Stimulated activated CD4-positive, alpha-beta T cell treated with anti-CD3 and anti-CD28 coated beads, Interleukin-2, amount 100 ng/mL, for 4 hours (primary cell): ENCODE data around the gene AMER2.

Source experiments
- DNase-seq: peaks from one replicate; pipeline ENCODE4 v3.0.0-alpha.2; 2020; ENCODE audit warnings: low read depth

The AMER2 gene, protein sequence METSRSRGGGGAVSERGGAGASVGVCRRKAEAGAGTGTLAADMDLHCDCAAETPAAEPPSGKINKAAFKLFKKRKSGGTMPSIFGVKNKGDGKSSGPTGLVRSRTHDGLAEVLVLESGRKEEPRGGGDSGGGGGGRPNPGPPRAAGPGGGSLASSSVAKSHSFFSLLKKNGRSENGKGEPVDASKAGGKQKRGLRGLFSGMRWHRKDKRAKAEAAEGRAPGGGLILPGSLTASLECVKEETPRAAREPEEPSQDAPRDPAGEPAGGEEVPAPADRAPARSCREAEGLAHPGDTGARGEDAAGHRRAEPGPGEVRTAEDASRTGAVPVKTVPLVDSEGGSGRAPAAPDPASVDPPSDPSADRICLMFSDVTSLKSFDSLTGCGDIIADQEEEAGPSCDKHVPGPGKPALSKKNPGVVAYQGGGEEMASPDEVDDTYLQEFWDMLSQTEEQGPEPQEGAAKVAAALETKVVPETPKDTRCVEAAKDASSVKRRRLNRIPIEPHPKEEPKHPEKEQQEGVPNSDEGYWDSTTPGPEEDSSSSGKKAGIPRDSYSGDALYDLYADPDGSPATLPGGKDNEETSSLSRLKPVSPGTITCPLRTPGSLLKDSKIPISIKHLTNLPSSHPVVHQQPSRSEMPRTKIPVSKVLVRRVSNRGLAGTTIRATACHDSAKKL

DNA sequence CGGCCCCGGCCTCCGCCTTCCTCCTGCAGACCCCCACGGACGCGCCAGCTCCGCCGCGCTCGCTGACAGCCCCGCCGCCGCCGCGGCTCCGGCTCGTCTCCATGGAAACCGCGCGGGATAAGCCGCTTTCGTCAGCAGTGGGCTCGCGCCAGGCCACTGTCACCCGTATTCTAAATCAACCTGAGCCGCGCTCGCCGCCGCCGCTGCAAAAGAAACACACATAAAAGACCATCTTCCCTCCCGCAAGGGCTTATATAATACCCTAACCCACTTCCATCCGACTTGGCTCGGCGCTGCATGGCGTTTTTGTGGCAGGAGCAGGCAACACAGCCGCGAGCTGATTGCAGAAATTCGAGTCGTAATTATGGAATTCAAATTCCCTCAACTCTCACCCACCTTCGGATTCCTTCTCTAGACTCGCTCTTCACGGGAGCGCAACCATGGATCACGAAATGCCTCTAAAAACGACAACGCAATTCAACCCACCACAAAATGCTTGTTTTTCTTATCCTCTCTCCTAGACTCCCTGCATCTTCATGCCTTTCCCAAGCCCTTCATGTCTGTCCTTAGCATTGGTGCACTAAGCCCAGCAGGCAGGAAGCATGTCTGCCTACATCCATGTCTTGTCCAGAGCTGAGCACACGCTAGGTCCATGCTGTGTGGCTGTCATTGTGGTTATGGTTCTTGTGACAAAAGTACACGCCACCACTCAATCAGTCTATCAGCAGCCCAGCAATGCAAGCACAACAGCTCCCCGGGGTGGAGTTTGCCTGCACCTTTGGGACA lies at the start of gene AMER2:
AMER2 (minus strand) TSS at position 772 of the 786 bp plus-strand sequence; CDS start at position 103, 669 bp downstream.
- no peak for DNase-seq

DNA sequence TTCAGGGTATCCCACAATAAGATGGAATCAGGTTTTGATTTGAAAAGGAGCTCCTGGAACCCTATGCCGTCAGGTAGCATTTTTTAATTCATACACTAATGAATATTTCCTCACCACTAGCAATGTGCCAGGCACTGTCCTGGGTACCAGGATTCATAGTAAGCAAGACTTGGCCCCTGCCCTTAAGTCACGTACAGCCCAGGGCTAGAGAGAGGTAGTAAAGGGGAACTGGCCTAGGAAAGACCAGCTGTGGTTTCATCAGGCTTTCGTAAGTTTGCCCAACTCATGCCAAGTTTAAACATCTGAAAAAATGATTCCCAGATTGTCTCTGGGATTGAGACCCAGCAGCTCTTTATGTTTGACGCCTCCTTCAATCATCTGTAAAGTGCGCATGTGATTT lies 45.9 kb upstream of the AMER2 start:
- DNase-seq: no peak

DNA sequence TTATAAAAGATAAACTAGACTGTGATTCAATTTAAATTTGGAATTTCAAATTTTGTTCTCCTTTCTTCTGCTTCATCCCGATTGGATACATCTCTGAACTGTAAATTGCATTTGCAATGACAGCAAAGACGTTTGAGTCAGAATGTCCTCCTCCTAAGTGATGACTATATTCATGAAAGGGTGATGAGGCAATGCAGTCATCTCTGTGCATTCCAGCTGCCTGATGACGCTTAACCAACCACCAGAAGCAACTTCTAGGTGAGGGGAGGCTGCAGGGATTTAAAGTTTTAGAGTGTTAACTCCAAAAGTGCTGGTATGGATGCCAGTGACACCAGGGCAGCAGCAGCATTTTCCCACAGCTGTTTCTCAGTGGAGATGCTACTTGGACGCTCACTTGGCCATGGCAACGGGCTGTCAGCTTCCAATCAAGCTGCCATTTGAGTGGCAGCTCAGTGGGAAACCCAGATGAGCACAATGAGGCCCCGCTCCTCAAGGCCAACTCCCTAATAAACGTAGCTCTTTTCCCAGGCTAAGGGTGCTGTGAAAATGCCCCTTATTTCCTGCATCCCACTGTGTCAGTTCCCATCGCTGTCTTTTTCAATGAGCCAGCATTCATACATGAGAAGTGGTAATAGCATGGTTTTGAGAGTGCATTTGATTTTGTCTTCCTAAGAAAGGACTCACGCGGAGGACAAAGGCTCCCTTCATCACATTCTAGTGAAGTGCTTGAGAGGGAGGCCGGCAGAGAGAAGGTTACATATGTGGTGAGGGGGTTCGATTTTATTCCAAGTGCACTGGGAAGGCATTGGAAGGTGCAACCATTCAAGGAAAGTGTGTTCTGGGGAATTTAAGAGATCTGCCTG lies 45.2 kb upstream of the AMER2 start:
- no peak for DNase-seq

DNA sequence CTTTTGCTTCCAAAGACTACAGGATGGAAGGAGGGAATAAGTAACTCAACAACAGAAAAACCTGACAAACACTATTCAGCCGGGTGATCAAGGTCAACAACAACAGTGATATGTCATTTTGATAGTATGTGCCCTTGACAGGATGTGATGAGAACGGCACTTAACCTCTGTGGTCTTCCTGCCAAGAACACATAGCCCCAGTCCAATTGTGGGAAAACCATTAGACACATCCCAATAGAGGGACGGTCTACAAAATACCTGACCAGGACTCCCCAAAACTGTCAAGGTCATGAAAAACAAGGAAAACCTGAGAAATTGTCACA lies 43.1 kb upstream of the AMER2 start:
- no peak for DNase-seq

DNA sequence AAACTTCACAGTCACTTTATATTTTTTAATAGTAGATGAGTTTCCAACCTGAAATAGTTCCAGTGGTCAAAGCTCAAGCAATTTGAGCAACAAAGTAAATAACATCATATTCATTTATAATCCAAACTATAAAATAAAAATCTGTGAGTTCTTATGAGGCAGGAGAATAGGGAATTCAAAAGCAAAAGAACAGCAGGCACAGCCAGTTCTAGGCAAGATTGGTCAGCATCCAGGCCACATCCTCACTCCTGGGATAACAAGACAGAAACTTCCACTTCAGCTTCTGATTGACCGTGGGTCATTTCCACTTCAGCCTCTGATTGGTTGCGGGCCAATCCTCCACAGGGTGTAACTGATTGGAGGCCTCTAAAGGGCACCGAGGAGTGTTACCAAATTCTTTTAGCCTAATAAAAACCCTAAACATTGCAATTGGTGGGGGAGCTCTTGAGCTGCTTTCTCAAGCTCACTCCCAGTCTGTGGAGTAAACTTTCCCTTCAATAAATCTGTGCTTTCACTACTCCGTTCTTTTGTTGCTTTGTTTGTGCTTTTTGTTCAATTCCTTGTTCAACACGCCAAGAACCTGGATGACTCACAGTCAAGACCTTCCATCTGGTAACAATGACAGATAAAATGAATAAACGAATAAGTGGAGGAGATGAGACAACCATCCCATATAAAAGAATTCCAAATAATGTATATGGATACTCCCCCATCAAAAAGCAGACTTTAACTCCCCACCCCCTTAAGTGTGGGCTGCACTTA lies 42.6 kb upstream of the AMER2 start:
- DNase-seq: no peak

DNA sequence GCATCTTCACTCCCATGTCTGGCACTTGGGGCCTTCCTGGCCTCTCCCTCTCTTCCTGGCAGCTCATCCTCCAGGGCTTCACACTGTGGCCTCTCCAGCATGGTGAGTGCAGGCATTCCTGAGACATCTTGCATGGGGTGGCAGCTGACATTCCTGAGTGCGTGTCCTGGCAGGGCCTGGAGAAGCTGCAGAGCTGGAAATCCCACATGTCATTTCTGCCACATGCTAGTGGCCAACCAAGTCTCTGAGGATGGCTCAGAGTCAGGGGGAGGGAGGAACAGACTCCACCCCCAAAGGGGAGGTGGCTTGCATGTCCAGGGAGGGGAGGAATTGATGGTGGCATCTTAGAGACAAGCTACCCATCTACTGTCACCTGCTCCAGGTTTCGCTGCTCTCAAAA lies 41.6 kb upstream of the AMER2 start:
- no peak for DNase-seq

DNA sequence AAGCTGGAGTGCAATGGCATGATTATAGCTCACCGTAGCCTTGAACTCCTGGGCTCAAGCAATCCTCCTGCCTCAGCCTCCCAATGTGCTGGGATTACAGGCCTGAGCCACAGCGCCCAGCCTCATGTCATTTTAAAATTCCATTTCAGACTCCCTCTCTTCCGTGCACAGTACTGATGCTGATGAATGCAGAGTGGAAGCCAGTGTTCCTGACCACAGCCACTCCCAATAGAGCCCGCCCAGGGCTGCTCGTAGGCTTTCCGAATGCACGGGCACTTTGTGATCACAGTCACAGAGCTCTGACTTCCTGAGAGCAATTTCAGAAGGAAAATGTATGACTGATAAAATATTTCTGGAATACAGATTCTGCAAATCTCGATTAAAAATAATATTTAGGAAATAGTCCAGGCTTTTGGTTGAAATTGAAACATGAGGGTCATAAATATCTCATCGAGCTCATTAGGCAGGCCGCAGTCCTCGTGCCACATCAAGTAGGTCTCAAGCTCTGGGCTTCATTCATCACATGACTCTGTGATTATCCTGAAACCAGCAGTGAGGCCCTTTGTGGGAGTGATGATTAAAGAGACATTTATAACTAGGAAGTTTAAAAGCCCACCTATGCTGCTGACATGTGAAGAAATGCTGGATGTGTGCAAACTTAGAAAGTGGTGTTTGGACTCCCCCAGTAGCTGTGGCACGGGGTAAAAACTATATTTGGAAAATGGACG lies 38.9 kb upstream of the AMER2 start:
- no peak for DNase-seq

DNA sequence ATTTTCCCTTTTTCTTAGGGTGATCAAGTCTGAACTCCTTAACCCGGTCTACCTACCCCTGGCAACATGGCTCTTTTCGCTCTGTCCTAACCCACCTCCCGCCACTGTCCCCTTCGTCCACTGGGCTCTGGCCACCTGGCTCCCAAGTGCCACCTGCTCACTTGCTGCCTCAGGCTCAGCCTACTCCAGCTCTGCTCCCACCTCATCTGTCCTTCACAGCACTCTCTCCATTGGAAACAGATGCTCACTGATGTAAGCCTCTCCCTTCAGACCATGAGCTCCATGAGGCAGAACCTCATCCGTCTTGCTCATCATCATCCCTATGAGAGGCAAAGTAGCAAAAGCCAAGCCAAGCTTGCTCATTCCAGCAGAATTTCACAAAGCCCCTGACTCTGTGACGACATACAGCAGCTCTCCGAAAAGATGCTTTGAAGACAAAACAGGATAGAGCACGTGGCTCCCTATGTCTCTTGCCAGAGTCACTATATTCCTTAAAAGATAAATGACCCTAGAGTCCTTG lies 35.3 kb upstream of the AMER2 start:
- no peak for DNase-seq

DNA sequence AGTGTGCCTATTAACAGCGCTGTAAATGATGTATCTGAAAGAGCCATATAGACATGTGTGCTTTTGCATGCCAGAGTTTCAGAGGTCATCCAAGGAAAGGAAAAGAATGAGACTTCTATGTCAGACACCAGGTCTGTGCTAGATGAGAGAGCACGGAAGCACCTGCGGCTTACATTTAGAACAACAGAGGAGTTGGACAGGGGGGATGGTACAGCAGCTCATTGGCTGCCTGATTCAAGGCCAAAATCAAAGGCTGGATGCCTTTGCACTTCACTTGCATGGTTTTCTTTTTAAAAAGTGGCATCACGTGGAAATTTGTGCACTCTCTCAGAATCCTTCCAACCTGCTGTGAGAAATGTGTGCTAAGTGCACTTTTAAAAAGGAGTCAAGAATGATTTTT lies 32.8 kb upstream of the AMER2 start:
- no peak for DNase-seq

DNA sequence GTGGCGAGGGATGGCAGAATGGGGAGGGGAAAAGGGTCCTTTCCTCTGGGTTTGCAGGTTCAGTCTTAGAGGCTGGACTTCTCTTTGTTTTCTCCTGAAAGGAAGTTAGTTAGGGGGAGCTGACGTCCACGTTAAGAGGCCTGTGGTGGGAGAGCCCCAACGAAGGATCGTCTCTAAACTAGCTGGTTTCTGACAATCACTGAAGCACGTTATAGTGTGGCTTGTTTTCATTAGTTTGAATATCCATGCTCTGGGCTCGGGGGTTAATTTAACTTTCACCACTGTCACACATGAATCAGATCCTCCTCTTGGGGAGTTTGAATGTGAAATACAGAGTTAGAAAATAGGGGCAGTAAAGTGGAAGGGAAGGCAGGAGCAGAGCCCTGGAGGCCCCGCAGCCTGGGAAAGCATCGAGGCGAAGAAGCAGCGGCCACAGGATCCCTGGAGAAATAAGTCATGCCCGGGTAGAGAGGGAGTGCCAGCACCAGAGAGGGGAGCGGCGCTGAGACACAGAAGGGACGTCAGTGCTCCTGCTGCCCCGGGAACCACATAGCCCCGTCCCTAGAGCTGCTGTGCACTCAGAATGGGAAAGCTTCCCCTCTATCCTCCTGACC lies 31.1 kb upstream of the AMER2 start:
- no peak for DNase-seq

DNA sequence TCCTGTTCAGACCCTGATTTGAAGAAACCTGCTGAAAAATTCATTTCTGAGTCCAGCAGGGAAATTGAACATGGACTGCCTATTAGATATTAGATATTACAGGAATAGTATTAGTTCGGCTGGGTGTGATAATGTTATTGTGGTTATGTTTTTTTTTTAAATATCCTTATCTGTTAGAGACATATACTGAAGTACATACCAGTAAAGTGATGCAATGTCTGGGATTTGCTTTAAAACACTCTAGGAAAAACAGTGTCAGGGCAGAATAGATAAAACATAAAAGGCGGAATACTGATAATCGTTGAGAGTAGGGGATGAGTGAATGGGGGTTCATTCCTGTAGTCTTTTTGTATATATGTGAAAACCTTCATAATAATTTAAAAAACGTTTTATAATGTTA lies 28.7 kb upstream of the AMER2 start:
- no peak for DNase-seq

DNA sequence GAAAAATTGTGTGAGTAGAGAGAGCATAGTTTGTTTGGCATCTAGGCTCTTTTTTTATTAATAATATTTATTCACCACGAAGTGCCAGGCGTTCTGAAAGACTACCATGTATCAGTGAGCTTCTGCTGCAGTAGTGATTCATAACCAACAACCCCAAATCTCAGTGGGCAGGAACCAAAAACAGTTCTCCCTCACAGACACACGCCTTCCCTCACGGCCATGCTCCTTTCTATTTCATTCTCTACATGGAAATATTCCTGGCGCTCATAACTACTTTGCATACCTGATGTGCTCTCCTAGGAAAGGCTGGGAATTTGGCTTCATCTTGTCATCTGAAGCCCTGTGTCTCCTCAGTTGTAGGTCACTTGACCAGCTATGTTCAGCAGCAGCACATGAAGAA lies 26.6 kb upstream of the AMER2 start:
- no peak for DNase-seq

DNA sequence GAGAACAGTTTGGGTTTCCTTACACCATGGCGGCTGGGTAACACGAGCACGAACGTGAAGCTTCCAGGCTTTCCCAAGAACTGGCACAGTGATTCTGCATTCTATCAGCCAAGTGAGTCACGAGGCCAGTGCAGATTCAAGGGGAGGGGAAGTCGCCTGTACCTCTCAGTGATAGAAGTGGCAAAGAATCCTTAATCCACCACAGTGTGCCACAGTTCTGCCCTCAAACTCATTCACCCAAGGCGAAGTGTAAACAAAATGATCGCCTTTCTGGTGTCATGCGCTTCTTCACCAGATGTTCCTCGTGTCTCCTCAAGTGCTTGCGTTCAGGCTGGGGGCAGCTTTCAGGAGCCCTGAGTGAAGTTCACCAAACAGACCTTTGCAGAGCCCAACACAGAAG lies 24.9 kb upstream of the AMER2 start:
- no peak for DNase-seq

DNA sequence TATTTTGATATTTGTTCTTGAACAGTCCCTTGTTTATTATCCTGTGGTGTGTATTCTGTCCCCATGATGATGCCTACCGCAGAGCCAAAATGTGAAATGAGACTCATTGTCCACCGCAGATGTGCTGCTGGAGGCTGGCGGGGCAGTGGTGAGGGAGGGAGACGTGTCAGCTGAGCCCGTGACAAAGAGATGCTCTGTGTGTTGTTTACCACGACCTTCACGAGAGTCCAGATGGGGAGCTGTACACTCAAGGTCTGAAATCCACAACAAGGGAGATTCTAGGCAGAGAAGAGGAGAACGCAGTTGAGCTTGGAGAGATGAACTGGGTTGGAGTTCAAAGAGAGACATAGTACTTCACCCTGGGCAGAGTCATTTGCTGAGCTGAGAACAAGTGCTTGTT lies 20.8 kb upstream of the AMER2 start:
- DNase-seq: no peak

DNA sequence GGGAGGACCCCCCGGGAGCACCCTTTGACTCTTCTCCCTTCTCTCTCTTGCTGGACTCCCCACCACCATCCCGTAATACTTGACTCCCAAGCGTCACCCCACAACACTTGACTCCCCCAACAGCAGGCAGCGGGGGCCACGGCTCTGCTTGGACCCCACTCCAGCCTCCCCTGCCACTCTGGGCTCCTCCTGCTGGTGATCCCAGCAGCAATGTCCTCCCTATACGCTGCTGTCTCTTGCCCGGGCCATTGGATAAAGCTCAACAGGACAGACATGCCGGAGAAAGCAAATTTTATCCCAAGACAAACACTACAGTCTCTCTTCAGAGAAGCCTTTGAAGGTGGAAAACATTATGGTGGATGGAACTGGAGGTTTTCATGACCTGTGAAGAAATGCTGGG lies 20.4 kb upstream of the AMER2 start:
- DNase-seq: no peak

DNA sequence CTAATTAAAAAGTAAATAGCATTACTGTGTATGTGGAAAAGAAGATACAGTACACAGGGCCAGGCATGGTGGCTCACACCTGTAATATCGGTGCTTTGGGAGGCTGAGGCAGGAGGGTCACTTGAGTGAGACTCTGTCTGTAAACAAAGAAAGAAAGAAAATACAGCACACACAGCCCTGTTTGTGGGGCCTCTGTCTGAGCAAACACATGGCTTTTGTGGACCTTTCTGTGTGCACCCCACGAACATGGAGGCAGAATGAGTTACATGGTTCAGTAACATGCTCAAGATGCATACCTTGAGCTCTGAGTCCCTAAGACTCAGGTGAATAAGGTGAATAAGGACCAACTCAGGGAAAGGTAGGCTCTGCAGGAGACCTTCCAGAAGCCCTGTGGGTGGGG lies 20.0 kb upstream of the AMER2 start:
- no peak for DNase-seq

DNA sequence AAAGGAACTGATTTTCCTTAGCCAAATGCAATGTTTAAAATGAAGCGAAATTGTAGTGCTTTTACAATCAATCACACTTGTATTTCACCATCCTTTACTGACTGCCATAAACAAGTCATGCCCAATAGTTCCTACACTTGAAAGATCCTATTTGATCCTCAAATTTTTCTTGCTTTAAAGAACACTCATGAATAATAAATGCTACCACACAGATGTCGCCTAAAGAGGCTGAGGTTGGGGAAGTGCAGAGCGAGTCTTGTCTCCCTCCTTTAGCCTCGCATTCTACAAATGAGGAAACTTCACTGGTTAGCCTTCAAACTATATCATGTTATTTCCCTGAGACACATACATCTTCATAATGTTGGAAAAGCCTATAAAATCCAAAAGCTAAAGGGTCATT lies 18.7 kb upstream of the AMER2 start:
- DNase-seq: no peak

DNA sequence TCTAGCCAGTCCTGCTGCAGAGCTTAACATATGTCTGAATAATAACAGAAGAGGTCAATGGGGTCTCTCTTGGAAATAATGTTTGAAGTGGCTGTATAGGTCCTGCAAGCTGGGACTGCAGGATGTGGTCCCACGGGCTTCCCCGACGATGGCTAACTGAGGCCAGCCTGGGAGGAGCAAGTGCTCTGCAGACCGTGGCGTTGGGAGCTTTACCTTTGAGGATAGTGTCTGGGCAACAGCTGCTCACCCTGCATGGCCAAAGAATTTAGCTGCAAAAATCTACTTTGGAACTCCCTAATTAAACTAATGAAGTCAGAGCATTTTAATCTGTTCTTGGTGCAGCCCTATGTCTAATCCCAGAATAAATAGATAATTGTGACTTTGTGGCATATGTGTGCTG lies 18.2 kb upstream of the AMER2 start:
- no peak for DNase-seq

DNA sequence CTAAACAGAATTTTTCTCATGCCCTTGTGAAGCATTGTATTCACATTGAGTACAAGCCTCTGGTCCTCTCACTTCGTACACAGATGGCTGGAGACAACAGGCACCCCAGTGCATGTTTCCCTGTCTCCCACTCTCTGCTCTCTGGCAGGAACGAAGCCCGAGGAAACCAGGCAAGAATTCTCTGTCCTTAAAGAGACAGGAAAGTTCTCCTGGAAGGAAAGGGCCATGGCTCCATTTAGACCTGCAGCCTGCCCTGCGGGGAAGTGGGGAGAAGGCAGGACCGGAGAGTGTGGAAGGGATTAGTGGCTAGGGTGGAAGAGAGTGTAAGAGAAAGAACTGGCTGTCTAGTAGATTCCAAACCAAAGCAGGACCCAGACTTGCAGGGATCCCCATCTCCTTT lies 15.5 kb upstream of the AMER2 start:
- no peak for DNase-seq

DNA sequence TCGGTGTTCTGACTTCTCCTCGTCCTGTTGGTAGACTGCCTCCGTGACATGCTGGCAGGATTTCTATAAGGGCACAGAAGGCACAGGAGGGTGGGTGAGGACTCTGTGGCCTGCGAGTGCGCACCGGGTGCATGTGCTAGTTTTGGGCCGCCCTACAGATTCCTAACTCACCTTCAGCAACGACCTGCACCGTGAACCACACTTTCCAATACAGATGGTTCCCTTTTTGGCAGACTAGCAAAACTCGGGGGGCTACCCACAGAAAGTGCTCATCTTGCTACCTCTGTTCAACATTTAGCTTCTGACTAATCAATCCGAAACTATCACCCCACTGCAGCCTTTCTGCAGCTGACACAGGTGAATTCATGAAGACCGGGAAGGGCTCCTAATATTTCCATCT lies 14.1 kb upstream of the AMER2 start:
- no peak for DNase-seq
